Sigmoid colon (tissue), 4 donors: ENCODE measurements around the gene SLC44A1.

ENCODE experiments used
- CTCF ChIP-seq, 4 experiments: fragments of 450-650 bp in 3 of 4; fragments of 200-600 bp in 1 of 4; IDR thresholded peaks; one replicate each; pipeline ENCODE4 v1.5.1; 2016 to 2019; ENCODE audit warnings: antibody characterized with exemption in 4 of 4, mild to moderate bottlenecking in 3 of 4, moderate library complexity in 2 of 4
- EP300 ChIP-seq, 4 donors: sonication (generic); formaldehyde crosslinking; IDR thresholded peaks; one replicate each; pipeline ENCODE4 v1.6.1; 2017; ENCODE audit warnings: antibody characterized with exemption in 4 of 4

GRCh38 chr9:105275111-105275510 lies 30.7 kb downstream of the SLC44A1 start:
- TF ChIP-seq CTCF (IDR thresholded peaks at IDR 0.05) = no peak
- TF ChIP-seq EP300 (IDR thresholded peaks at IDR 0.05) = no peak
